Neural progenitor cell (in vitro differentiated cells): Measurements from ENCODE around the gene OTX1.

Experiments used
- EZH2 ChIP-seq: fragments of 200-600 bp; sonication (generic); IDR thresholded peaks from 2 replicates; pipeline ENCODE4 v1.6.1; 2017; ENCODE audit warnings: antibody characterized with exemption, mild to moderate bottlenecking, moderate library complexity
- EZH2phosphoT487 ChIP-seq: fragments of 200-600 bp; sonication (generic); IDR thresholded peaks from 2 replicates; pipeline ENCODE4 v1.6.1; 2017; ENCODE audit warnings: antibody characterized with exemption
- TF ChIP-seq, protein P1 (sequence below): fragments of 200-600 bp; sonication (generic); IDR thresholded peaks from 2 replicates; pipeline ENCODE4 v1.5.1; 2017; ENCODE audit warnings: antibody characterized with exemption, mild to moderate bottlenecking

DNA sequence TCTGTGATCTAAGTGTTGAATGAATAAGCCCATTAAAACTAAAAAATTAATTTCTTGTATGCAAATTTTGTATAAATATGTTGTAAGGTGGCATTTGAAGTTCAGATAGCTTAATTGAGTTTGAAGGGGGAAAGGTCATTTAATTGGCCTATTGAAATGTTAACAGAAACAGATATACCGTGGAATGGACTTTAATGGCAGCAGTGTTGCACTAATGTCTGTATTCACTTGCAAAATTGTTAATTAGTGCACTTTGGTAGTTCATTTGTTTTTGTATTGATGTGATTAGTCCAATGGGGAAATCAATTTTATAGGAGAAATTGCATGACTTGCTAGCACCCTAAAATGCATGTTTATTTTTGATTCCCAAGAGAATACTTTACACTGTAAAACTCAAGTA, 41.8 kb upstream of the OTX1 start:
- TF ChIP-seq, protein P1, sequence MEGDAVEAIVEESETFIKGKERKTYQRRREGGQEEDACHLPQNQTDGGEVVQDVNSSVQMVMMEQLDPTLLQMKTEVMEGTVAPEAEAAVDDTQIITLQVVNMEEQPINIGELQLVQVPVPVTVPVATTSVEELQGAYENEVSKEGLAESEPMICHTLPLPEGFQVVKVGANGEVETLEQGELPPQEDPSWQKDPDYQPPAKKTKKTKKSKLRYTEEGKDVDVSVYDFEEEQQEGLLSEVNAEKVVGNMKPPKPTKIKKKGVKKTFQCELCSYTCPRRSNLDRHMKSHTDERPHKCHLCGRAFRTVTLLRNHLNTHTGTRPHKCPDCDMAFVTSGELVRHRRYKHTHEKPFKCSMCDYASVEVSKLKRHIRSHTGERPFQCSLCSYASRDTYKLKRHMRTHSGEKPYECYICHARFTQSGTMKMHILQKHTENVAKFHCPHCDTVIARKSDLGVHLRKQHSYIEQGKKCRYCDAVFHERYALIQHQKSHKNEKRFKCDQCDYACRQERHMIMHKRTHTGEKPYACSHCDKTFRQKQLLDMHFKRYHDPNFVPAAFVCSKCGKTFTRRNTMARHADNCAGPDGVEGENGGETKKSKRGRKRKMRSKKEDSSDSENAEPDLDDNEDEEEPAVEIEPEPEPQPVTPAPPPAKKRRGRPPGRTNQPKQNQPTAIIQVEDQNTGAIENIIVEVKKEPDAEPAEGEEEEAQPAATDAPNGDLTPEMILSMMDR, result no peak
- TF ChIP-seq EZH2 (no peak), EZH2phosphoT487 (no peak)
